Peyer's patch (tissue), 4 donors: Measurements from ENCODE around the gene ACAP1.

ENCODE experiments used
- POLR2A ChIP-seq, 2 donors: fragments of 450-650 bp; IDR thresholded peaks; one replicate each; pipeline ENCODE4 v1.5.1; 2017; ENCODE audit warnings: antibody characterized with exemption in 2 of 2, mild to moderate bottlenecking in 2 of 2, moderate library complexity in 2 of 2
- TF ChIP-seq, protein P1 (sequence below), 6 experiments: fragments of 450-650 bp in 4 of 6; fragments of 200-600 bp in 2 of 6; sonication (generic) in 1 of 6; IDR thresholded peaks; one replicate each; pipeline ENCODE4 v1.5.1; 2017 to 2019; ENCODE audit warnings: antibody characterized with exemption in 6 of 6, mild to moderate bottlenecking in 3 of 6, moderate library complexity in 1 of 6

GRCh38 chr17:7340179-7340578 lies 3.9 kb downstream of the ACAP1 start:
- TF ChIP-seq, protein P1, sequence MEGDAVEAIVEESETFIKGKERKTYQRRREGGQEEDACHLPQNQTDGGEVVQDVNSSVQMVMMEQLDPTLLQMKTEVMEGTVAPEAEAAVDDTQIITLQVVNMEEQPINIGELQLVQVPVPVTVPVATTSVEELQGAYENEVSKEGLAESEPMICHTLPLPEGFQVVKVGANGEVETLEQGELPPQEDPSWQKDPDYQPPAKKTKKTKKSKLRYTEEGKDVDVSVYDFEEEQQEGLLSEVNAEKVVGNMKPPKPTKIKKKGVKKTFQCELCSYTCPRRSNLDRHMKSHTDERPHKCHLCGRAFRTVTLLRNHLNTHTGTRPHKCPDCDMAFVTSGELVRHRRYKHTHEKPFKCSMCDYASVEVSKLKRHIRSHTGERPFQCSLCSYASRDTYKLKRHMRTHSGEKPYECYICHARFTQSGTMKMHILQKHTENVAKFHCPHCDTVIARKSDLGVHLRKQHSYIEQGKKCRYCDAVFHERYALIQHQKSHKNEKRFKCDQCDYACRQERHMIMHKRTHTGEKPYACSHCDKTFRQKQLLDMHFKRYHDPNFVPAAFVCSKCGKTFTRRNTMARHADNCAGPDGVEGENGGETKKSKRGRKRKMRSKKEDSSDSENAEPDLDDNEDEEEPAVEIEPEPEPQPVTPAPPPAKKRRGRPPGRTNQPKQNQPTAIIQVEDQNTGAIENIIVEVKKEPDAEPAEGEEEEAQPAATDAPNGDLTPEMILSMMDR (IDR thresholded peaks at IDR 0.05) = no peak
- TF ChIP-seq POLR2A (IDR thresholded peaks at IDR 0.05) = no peak
